Measurements from ENCODE around the gene ACSS1. TPM values are rescaled to one million over a fixed set of nuclear protein-coding genes. Genes with fewer than 3 reads are reported as not detected.

Gene ACSS1
- total RNA-seq, 1 experiment from 2014 or later = 0.61 TPM

- H4K8ac ChIP-seq (replicated peaks; ENCODE audit: insufficient read length, low read depth, low read length) = no peak overlapping the region
- no peak overlapping the region for H4K91ac ChIP-seq (ENCODE audit: insufficient read length, low read depth, low read length)
- no peaks in the 10 kb centered on the region for H4K20me1 ChIP-seq (ENCODE audit: control insufficient read depth, insufficient read depth, insufficient read length)
- no peak overlapping the region for H3K23ac ChIP-seq (ENCODE audit: insufficient read length, low read depth, low read length)
- H3K4me1 ChIP-seq (ENCODE audit: insufficient read depth, low read length) = no peaks in the 10 kb centered on the region
- no peak overlapping the region for H3K18ac ChIP-seq (ENCODE audit: insufficient read length, low read depth, low read length)
- H2BK120ac ChIP-seq (ENCODE audit: low read depth, low read length, poor library complexity, severe bottlenecking) = no peak overlapping the region
- Mint-ChIP-seq H3K27ac (no peak overlapping the region), H3K36me3 (ENCODE audit: insufficient read depth in 1 of 3, low read depth in 3 of 3) (peaks cover 19 to 57% (median 28%) of the 10 kb centered on the region in 3 experiments; a peak in 6 of 7 replicates), H3K4me3 (no peak overlapping the region), H3K4me1 (no peaks in the 10 kb centered on the region), H3K9me3 (no peaks in the 10 kb centered on the region; a peak in 1 of 5 replicates), H3K27me3 (ENCODE audit: low read depth) (no peaks in the 10 kb centered on the region)
- no peak overlapping the region for H3K27ac ChIP-seq (ENCODE audit: insufficient read length, low read depth, low read length)
- H3K4me2 ChIP-seq (ENCODE audit: insufficient read depth, insufficient read length, low read length) = no peak overlapping the region
- WGBS (ENCODE audit: extremely low coverage, insufficient read length, low lambda C conversion rate) = no CpG with 5 or more reads among the region's 2 CpGs
- no peak overlapping the region for H3K4ac ChIP-seq (ENCODE audit: low read depth, low read length)
- no peak overlapping the region for H2BK20ac ChIP-seq (ENCODE audit: low read depth, low read length, poor library complexity, severe bottlenecking)
- no peak overlapping the region for H3K9ac ChIP-seq (ENCODE audit: extremely low read depth, insufficient read length, low read length)
- H2BK12ac ChIP-seq (ENCODE audit: insufficient read length, low read depth, low read length) = no peak overlapping the region
- no peak overlapping the region for H3K14ac ChIP-seq (ENCODE audit: insufficient read depth, low read length)
- no peak overlapping the region for H2BK15ac ChIP-seq (ENCODE audit: low read depth, low read length)
- H3K56ac ChIP-seq (ENCODE audit: insufficient read length, low read depth, low read length) = no peak overlapping the region
- no peaks in the 10 kb centered on the region for H3K9me3 ChIP-seq (ENCODE audit: control insufficient read depth, low read depth, low read length)
- no peak overlapping the region for H2AFZ ChIP-seq (ENCODE audit: low read length)
- H2BK5ac ChIP-seq (ENCODE audit: insufficient read length, low read length) = no peak overlapping the region
- H3K27me3 ChIP-seq (ENCODE audit: insufficient read depth, low read length) = no peaks in the 10 kb centered on the region
- no peaks in the 10 kb centered on the region for H3K23me2 ChIP-seq (ENCODE audit: insufficient read length, low read depth, low read length, poor library complexity, severe bottlenecking)
- no peak for DNase-seq
- H4K5ac ChIP-seq (ENCODE audit: insufficient read length, low read depth, low read length) = no peak overlapping the region
- no peak overlapping the region for H2AK5ac ChIP-seq (ENCODE audit: insufficient read length, low read length)
- no peaks in the 10 kb centered on the region for H3K79me1 ChIP-seq (ENCODE audit: insufficient read depth, low read depth, low read length, poor library complexity, severe bottlenecking)
- H3T11ph ChIP-seq (ENCODE audit: low read length) = no peak overlapping the region
- H3K79me2 ChIP-seq (ENCODE audit: insufficient read depth, low read length) = no peaks in the 10 kb centered on the region
- no peak for TF ChIP-seq CTCF (conservative IDR thresholded peaks at IDR 0.05)
Observed at GRCh38 chr20:24962182-24962492, 95.8 kb downstream of the ACSS1 start.

Data from H9 (cell line).